Fibroblast of mammary gland (primary cell): ENCODE results near the gene COG4.

ENCODE experiments used
- DNase-seq: peaks from one replicate; pipeline ENCODE4 v3.0.0-alpha.2; 2010; ENCODE audit warnings: low read depth
- H3K4me3 ChIP-seq: 2 replicates; pipeline ENCODE4 v1.5.1; 2011; ENCODE audit warnings: low read depth, mild to moderate bottlenecking, low read length, moderate library complexity; ENCODE audit not compliant: control insufficient read depth
- TF ChIP-seq, protein P1 (sequence below): conservative IDR thresholded peaks from 2 replicates; pipeline ENCODE4 v1.5.1; 2011; ENCODE audit warnings: low read depth, low read length, inconsistent platforms; ENCODE audit not compliant: control insufficient read depth, insufficient read depth

The COG4 gene

GRCh38 chr16:70483426-70483825 is 39.9 kb downstream of the COG4 start:
- TF ChIP-seq, protein P1, sequence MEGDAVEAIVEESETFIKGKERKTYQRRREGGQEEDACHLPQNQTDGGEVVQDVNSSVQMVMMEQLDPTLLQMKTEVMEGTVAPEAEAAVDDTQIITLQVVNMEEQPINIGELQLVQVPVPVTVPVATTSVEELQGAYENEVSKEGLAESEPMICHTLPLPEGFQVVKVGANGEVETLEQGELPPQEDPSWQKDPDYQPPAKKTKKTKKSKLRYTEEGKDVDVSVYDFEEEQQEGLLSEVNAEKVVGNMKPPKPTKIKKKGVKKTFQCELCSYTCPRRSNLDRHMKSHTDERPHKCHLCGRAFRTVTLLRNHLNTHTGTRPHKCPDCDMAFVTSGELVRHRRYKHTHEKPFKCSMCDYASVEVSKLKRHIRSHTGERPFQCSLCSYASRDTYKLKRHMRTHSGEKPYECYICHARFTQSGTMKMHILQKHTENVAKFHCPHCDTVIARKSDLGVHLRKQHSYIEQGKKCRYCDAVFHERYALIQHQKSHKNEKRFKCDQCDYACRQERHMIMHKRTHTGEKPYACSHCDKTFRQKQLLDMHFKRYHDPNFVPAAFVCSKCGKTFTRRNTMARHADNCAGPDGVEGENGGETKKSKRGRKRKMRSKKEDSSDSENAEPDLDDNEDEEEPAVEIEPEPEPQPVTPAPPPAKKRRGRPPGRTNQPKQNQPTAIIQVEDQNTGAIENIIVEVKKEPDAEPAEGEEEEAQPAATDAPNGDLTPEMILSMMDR = no peak
- H3K4me3 ChIP-seq = no peak overlapping the region
- no peak for DNase-seq

GRCh38 chr16:70482624-70483023 is 40.7 kb downstream of the COG4 start:
- peak; percentile 18 for DNase-seq
- H3K4me3 ChIP-seq = no peak overlapping the region
- TF ChIP-seq, protein P1 = no peak

GRCh38 chr16:70481929-70482536 is 41.3 kb downstream of the COG4 start:
- no peak overlapping the region for H3K4me3 ChIP-seq
- peak; percentile 43 for DNase-seq
- TF ChIP-seq, protein P1 = no peak

- TF ChIP-seq, protein P1 = no peak
- no peak for DNase-seq
Observed at GRCh38 chr16:70480127-70481105, 42.9 kb downstream of the COG4 start.

DNA sequence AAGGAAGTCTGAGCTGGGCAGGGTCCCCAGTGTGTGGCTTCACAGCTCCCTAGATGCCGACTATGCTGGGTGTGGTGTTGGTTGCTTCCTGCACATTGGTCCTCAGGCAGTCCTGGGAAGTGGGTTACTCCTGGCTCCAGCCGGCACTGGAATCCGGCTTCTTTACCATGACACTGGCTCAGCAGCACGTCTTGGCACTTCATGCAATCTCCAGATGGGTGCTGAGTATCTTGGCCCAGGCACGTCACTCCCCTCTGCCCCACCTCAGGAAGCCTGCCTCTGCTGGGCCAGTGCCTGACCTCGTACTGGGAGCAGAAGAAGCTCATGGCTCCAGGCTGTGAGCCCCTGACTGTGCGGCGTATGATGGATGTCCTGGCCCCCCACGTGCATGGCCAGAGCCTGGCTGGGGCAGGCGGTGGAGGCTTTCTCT is 44.4 kb downstream of the COG4 start:
- TF ChIP-seq, protein P1 = no peak
- no peak for DNase-seq
- H3K4me3 ChIP-seq = no peak overlapping the region

More at GRCh38 chr16:70480127-70481105, 42.9 kb downstream of the COG4 start:
- H3K4me3 ChIP-seq = no peak overlapping the region

- no peak overlapping the region for H3K4me3 ChIP-seq
- DNase-seq = no peak
- TF ChIP-seq, protein P1 = no peak
Observed at GRCh38 chr16:70478169-70478568, 45.2 kb downstream of the COG4 start.
